MCF 10A (cell line): Measurements from ENCODE around the gene RABGAP1L. TPM values are rescaled to one million over a fixed set of nuclear protein-coding genes. Genes with fewer than 3 reads are reported as not detected.
A peak's percentile ranks its signal among the peaks of the same experiment; 100 is the strongest.

ENCODE experiments used
- BruUV-seq: library from RNA; stranded (reverse); fragments of 400-500 nt; replicated peaks from 2 replicates; lab custom pipeline; 2021; lab: Mats Ljungman, UMichigan
- CTCF ChIA-PET: fragments of 300-600 bp; sonication (Branson Sonifier 250); formaldehyde crosslinking; extraction: SDS; loops from one replicate; lab custom pipeline; 2021; ENCODE audit warnings: antibody characterized with exemption, inconsistent platforms; lab: Yijun Ruan, JAX
- POLR2A ChIA-PET: fragments of 300-600, 350-650 bp; sonication (Branson Sonifier 250); formaldehyde crosslinking; extraction: SDS; loops from one replicate; lab custom pipeline; 2020; ENCODE audit warnings: antibody characterized with exemption, inconsistent platforms; lab: Yijun Ruan, JAX
- DNase-seq: peaks from one replicate; pipeline ENCODE4 v3.0.0-alpha.2; 2018; ENCODE audit not compliant: unreplicated experiment
- H3K27ac Mint-ChIP-seq: one replicate; pipeline ENCODE4 v1.8.0; 2022; ENCODE audit warnings: mild to moderate bottlenecking, low read depth, mixed read lengths; ENCODE audit not compliant: unreplicated experiment
- H3K27me3 Mint-ChIP-seq: one replicate; pipeline ENCODE4 v1.8.0; 2022; ENCODE audit warnings: mixed read lengths; ENCODE audit not compliant: insufficient read depth, unreplicated experiment
- H3K36me3 Mint-ChIP-seq: one replicate; pipeline ENCODE4 v1.8.0; 2022; ENCODE audit warnings: mild to moderate bottlenecking, moderate library complexity, mixed read lengths; ENCODE audit not compliant: insufficient read depth, unreplicated experiment
- H3K4me1 Mint-ChIP-seq: one replicate; pipeline ENCODE4 v1.8.0; 2022; ENCODE audit warnings: mixed read lengths; ENCODE audit not compliant: insufficient read depth, unreplicated experiment
- H3K4me3 Mint-ChIP-seq: one replicate; pipeline ENCODE4 v1.8.0; 2022; ENCODE audit warnings: mild to moderate bottlenecking, moderate library complexity, mixed read lengths; ENCODE audit not compliant: unreplicated experiment
- H3K9me3 Mint-ChIP-seq: one replicate; pipeline ENCODE4 v1.8.0; 2022; ENCODE audit warnings: mixed read lengths; ENCODE audit not compliant: unreplicated experiment
- intact Hi-C: fragments of 100-400 bp; cut with micrococcal nuclease; formaldehyde crosslinking; loops from 2 replicates; pipeline ENCODE4 v1.14.1; 2022
- total RNA-seq: library from RNA; stranded (reverse); gene quantifications from 2 replicates; pipeline ENCODE4 v1.2.3, GENCODE V29; 2022
- TF ChIP-seq, protein P1 (sequence below): fragments of 200-600 bp; IDR thresholded peaks from one replicate; pipeline ENCODE4 v1.8.0; 2022; ENCODE audit warnings: antibody characterized with exemption, mild to moderate bottlenecking; ENCODE audit not compliant: unreplicated experiment

RABGAP1L gene
- total RNA-seq, 1 experiment from 2014 or later = 18.2 TPM

DNA sequence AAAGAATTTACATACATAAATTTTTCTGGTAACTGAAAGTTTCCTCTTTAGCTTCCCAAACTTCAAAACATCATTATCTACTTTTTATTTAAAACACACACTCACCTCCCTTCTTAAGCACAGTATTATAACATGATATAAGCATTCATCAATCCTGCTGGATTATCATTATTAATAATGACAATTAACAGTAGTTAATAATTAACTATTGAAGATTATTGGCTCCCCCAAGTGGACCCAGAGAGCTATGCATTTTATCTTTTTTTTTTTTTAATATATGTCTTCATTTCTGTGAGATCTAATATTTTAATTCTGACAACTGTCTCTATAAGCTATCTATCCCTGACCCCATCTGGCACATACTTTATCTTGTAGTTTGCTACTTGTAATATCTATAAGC lies 588.3 kb downstream of the RABGAP1L start:
- no peaks in the 10 kb centered on the region for H3K27me3 Mint-ChIP-seq
- TF ChIP-seq, protein P1, sequence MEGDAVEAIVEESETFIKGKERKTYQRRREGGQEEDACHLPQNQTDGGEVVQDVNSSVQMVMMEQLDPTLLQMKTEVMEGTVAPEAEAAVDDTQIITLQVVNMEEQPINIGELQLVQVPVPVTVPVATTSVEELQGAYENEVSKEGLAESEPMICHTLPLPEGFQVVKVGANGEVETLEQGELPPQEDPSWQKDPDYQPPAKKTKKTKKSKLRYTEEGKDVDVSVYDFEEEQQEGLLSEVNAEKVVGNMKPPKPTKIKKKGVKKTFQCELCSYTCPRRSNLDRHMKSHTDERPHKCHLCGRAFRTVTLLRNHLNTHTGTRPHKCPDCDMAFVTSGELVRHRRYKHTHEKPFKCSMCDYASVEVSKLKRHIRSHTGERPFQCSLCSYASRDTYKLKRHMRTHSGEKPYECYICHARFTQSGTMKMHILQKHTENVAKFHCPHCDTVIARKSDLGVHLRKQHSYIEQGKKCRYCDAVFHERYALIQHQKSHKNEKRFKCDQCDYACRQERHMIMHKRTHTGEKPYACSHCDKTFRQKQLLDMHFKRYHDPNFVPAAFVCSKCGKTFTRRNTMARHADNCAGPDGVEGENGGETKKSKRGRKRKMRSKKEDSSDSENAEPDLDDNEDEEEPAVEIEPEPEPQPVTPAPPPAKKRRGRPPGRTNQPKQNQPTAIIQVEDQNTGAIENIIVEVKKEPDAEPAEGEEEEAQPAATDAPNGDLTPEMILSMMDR = peak; percentile 21
- H3K9me3 Mint-ChIP-seq = no peaks in the 10 kb centered on the region
- H3K27ac Mint-ChIP-seq = no peak overlapping the region
- H3K4me1 Mint-ChIP-seq = no peaks in the 10 kb centered on the region
- POLR2A ChIA-PET = interaction anchor here (1.2 to 4.0 kb wide), 3 partner anchors 251 to 485 kb away, joined by 3 to 19 read pairs (median 4); partner anchors contain the start of gene CACYBP
- no peaks in the 10 kb centered on the region for H3K36me3 Mint-ChIP-seq
- intact Hi-C loops = no loop called here
- CTCF ChIA-PET = interaction anchor here (0.5 to 11.6 kb wide), 29 partner anchors 9 to 1083 kb away, joined by 3 to 190 read pairs (median 5); no protein-coding TSS in a partner anchor
- BruUV-seq = no TSS peak
- no peak overlapping the region for H3K4me3 Mint-ChIP-seq
- no peak for DNase-seq

DNA sequence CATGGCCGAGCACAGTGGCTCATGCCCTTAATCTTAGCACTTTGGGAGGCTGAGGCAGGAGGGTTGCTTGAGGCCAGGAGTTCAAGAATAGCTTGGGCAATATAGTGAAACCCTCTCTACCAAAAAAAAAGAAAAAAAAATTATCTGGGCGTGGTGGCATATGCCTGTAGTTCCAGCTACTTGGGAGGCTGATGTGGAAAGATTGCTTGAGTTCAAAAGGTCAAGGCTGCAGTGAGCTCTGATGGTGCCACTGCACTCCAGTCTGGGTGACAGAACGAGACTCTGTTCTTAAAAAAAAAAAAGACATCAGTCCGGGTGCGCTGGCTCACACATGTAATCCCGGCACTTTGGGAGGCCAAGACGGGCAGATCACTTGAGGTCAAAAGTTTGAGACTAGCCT lies 589.3 kb downstream of the RABGAP1L start:
- TF ChIP-seq, protein P1 = no peak
- ChIA-PET POLR2A (no interaction called here), CTCF (interaction anchor here (0.6 to 11.6 kb wide), 14 partner anchors 10 to 907 kb away, joined by 3 to 190 read pairs (median 5); no protein-coding TSS in a partner anchor)
- Mint-ChIP-seq H3K36me3 (no peaks in the 10 kb centered on the region), H3K27me3 (no peaks in the 10 kb centered on the region), H3K4me1 (no peaks in the 10 kb centered on the region), H3K27ac (no peak overlapping the region), H3K9me3 (no peaks in the 10 kb centered on the region), H3K4me3 (no peak overlapping the region)
- intact Hi-C loops = no loop called here
- DNase-seq = no peak
- no TSS peak for BruUV-seq

DNA sequence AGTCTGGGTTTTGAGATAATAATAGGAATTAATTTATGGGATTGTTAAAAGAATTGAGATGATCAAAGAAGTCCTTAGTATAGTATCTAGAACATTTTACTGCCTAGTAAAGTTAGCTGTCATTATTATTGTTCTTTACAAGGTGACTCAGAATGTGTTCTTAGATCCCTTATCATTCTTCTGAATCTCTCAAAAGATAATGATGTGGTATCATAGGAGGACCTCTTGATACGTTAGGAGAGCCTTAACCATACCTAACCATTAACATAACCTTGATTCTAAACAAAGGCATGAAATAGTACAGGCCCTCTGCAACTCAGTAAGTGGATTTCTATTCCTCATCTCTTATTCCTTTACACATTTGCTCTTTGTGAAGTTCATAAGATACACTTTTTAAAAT lies 593.8 kb downstream of the RABGAP1L start:
- CTCF ChIA-PET = interaction anchor here (0.6 to 4.3 kb wide), 4 partner anchors 9 to 1113 kb away, joined by 3 to 41 read pairs (median 18); no protein-coding TSS in a partner anchor
- BruUV-seq = no TSS peak
- TF ChIP-seq, protein P1 = no peak
- DNase-seq = no peak
- intact Hi-C loops = no loop called here
- Mint-ChIP-seq H3K27me3 (no peaks in the 10 kb centered on the region), H3K27ac (no peak overlapping the region), H3K4me1 (no peaks in the 10 kb centered on the region), H3K9me3 (no peaks in the 10 kb centered on the region), H3K4me3 (no peak overlapping the region), H3K36me3 (no peaks in the 10 kb centered on the region)
- POLR2A ChIA-PET = interaction anchor here (0.6 kb wide), 1 partner anchor 247 kb away, joined by 4 read pairs; no protein-coding TSS in a partner anchor

DNA sequence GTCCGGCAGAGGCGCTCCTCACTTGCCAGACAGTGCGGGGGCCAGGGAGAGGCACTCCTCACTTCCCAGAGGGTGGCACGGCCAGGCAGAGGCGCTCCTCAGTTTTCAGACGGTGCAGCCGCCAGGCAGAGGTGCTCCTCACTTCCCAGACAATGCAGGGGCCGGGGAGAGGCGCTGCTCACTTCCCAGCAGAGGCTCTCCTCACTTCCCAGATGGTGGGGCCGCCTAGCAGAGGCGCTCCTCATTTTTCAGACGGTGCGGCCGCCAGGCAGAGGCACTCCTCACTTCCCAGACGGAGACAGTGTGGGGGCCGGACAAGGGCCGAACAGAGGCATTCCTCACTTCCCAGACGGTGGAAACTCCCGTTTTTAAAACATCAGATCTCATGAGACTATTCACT lies 602.0 kb downstream of the RABGAP1L start:
- no peaks in the 10 kb centered on the region for H3K36me3 Mint-ChIP-seq
- ChIA-PET CTCF (interaction anchor here (0.6 kb wide), 1 partner anchor 988 kb away, joined by 4 read pairs; no protein-coding TSS in a partner anchor), POLR2A (no interaction called here)
- H3K27me3 Mint-ChIP-seq = no peaks in the 10 kb centered on the region
- no peak overlapping the region for H3K4me3 Mint-ChIP-seq
- no peak overlapping the region for H3K27ac Mint-ChIP-seq
- no peaks in the 10 kb centered on the region for H3K9me3 Mint-ChIP-seq
- no TSS peak for BruUV-seq
- no peak for DNase-seq
- intact Hi-C loops = no loop called here
- no peaks in the 10 kb centered on the region for H3K4me1 Mint-ChIP-seq
- TF ChIP-seq, protein P1 = no peak
